AG08396 (cell line): Measurements from ENCODE around the gene ATG2B.

Source experiments
- DNase-seq: peaks from one replicate; pipeline ENCODE4 v3.0.0; 2012; ENCODE audit warnings: low spot score, mixed read lengths

ATG2B gene

GRCh38 chr14:96271421-96271762 lies 91.7 kb downstream of the ATG2B start:
- DNase-seq, result no peak

- no peak for DNase-seq
These were observed 92.3 kb downstream of the ATG2B start for GRCh38 chr14:96270565-96271420.

- no peak for DNase-seq
These were observed 93.8 kb downstream of the ATG2B start for GRCh38 chr14:96269359-96269710.

DNA sequence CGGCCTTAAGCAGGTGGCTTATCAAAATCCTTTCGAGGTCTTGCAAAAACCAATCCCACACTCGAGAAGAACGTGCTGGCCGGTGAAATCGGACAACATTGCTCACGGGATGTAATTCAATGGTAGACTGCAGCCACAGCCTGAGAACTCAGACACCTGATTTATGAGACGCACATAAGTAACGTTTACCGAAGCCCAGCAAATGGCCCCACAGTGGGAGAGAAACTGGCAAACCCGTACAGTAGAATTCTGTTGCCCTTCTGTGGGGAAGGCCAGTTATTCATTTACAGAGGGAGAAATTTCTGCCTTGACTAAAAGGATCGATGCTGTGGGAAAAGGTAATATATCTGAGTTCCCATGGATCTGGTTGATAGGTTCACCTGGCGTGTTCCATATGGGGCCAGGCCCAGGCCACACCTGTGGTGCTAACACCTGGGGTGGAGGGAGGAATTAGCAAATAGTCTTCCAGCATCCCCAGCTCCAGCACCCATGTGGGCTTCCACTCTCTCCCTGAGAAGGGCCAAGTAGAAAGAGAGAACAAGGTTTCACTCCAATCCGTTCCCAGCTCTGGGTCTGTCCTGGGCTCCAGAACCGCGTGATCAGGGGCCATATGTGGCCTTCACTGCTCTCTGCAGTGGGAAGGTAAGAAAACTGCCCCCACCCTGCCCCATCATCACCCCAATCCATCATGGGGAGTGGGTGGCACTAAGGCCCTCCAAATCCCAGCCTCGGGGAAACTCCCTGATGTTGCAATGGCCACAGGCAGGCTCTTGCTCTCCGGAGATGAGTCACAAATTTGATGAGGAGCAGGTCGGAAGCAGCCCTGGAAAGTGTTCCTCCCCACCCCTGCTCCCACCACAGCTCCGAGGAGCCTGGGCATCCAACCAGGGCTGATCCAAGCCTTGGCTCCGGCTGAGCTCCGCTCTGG lies 94.4 kb downstream of the ATG2B start:
- peak; percentile 87 for DNase-seq

- DNase-seq, result no peak
These were observed 95.2 kb downstream of the ATG2B start for GRCh38 chr14:96267916-96268315.

GRCh38 chr14:96267336-96267735 lies 95.8 kb downstream of the ATG2B start:
- DNase-seq, result peak; percentile 66

DNA sequence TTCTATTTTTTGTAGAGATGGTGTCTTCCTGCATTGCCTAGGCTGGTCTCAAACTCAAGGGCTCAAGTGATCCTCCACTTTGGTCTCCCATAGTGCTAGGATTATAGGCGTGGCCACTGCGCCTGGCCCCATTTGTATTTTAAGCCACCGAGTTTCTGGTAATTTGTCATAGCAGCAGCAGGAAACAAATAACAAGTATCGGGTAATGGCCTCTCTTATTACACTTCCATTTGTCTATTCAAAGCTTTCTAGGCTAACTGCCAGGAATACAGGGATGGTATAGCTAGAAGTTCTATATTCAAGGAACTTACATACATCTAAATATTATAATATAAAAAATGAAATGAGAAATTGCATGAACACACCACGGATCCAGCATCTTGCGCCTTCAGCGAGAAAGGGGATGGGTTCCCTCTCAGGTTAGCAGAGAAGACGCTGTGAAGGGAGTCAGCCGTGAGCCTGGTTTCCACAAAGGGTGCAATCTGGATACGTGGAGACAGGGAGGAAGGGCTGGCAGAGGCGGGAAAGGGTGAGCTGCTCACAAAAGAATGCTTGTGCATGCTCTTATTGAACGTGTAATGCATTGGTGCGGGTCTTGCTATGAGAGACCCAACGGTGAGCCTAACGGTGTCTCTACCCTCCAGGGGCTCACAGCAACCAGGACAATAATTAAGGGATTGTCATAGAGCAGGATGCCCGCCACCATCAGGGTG lies 97.6 kb downstream of the ATG2B start:
- DNase-seq, result no peak

GRCh38 chr14:96264853-96265252 lies 98.3 kb downstream of the ATG2B start:
- peak; percentile 42 for DNase-seq

- DNase-seq, result no peak
These were observed 99.0 kb downstream of the ATG2B start for GRCh38 chr14:96264200-96264553.

GRCh38 chr14:96263347-96264199 lies 99.6 kb downstream of the ATG2B start:
- DNase-seq, result no peak

DNA sequence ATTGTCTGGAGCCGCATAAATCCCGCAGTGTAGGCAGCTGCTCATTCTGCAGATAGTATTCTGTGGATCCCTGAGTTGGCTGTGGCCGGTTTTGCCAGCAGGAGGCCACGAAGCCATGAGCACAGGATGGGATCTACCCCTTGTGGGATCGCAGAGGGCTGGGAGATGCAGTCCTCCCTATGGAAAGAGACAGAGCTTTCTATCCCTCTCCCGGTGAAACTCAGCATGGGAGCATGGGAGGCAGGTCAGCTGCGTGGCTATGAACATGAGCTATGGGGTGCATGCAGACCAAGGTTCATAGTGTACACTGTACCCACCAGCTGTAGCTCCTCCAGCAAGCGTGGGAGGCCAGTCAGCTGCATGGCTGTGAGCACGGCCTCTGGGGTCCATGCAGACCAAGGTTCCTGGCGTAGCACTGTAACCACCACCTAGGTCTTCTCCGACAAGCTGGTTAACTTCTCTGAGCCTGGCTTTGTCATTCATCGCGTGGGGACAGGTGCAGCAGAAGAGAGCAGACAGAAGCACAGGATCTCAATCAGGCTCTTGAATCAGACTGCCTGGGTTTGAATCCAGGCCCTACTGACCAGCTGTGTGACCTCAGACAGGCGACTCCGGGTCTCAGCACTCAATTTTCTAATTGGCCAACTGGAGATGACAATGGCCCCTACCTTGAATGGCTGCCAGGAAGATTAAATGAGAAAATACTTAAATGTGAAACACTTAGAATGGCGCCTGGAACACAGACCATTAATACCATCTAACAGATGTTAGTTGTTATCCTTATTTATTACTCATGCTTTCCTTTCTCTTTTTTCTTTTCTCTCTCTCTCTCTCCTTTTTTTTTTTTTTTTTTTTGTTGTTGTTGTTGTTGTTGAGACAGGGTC lies 101.1 kb downstream of the ATG2B start:
- no peak for DNase-seq

DNA sequence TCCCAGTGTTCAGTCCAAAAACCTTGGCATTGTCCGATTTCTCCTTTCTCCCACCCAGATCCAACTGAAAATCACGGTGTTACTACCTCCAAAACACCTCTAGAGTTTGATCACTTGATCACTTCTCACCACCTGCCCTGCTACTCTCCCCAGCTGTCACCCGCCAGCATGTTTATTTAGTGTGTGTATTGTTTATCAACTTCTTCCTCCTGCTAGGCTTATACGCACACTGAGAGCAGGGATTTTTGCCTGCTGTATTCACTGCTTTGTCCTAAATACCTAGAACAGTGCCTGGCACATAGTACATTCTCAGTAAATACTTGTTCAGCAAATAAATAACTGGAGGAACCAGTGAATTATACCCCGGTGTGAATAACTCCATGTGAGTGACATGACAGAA lies 102.1 kb downstream of the ATG2B start:
- DNase-seq, result no peak

DNA sequence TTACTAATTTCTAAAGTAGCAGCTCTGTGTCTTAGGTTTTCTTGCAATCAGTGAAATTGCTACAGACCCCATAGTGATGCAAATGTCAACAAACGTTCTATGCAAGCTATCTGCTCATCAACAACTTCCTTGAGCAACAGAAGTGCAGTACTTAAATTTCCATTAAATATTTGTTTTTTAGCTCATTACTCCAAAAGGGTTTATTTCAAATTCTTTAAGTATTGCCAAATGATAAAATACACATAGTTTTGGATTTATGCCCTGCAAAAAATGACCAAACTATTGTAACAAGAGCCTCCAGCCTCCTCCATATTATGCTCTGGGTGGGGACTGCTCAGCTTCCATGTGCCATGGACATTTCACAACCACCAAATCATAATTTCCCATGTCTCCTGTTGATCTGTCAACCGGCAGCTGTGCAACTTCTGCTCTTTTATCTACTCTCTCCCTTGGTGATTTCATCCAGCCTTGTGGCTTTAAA lies 102.8 kb downstream of the ATG2B start:
- DNase-seq, result peak; percentile 62

DNA sequence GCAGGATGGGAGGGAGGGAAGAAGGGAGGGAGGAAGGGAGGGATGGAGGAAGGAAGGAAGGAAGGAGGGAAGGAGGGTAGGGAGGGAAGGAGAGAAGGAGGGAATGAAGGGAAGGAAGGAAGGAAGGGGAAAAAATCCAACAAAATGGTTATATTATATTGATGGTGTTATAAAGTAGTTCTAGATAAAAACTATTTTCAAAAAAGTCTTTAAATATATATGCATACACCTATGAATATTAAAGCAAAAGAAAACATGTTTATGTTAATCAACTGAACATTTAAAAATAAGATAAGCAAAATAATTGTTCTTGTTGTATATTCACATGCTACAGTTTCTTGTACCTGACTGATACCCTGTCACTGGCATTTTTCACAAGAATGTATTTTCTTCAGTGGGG lies 105.2 kb downstream of the ATG2B start:
- DNase-seq, result no peak

- DNase-seq, result no peak
These were observed 106.1 kb downstream of the ATG2B start for GRCh38 chr14:96257056-96257455.

DNA sequence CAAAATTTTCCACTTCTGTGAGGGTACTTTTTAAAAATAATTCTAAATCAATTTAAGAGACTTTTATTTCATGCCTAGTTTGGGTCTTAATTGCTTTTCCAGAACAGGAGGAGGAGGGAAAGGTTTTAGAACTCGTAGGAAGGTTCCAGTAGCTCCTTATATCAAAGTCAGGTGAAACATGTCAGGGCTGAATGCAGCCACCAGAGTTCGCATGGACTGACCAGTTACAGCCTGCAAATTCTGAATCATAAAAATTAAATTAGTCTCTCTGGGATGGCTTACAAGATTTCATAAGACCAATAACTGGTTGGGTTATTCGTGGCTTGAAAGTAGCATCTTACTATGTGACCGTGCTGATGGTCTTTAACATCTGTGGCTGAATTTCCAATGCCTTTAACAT lies 106.7 kb downstream of the ATG2B start:
- peak; percentile 35 for DNase-seq

GRCh38 chr14:96255501-96256366 lies 107.4 kb downstream of the ATG2B start, which contains the start of gene BDKRB1:
TSS of gene BDKRB1 (plus strand) at chr14:96256210. CDS start at chr14:96263683, 7,473 bp downstream.
- peak; percentile 74 for DNase-seq

DNA sequence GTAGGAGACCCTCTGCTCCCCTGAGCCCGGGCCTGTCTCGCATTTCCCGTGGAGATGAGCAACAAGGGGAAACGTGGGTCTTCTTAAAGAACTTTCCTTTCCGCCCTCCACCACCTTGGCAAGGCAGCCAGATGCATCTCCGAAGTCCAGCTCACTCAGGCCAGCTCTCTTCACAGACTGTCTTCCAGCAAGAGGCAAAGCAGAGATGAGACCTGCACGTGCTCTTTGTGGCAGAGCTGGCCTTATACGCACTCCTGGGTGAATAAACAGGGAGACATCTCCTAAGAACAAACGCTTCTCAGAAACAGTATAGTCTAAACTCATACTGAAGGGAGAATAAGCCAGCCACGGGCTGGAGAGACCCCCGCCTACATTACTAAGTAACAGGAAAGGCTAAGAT lies 108.5 kb downstream of the ATG2B start:
- DNase-seq, result no peak

DNA sequence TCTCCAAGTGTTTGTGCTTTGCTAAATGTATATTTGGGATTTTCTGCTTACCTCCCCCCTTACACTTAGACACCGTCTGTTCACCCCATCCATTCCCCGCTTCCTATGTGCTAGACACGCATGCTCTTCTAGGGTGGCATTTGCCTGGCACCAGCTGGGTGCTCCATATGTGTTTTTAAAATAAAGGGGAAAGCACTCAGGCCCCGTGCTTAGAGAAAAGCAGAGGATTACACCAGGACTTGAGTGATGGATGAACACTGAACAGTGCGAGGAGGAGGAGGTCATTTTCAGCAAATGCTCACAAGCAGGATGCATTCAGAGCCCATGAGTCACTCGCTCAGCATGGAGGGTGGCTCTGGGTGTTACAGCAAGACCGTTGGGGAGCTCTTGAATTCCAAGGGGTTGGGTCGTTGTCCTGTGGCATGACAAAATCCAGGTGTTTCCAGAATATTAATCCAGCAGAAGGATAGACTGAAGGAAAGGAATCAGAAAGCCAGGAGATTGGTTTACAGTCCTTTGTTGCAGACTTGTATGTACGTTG lies 110.1 kb downstream of the ATG2B start:
- peak; percentile 82 for DNase-seq
